Mucosa of descending colon (tissue), 3 donors: ENCODE data around the gene SLC32A1. TPM values are rescaled to one million over a fixed set of nuclear protein-coding genes. Genes with fewer than 3 reads are reported as not detected.

ENCODE experiments used
- ATAC-seq: fragments of 200-7000 bp; cut with Tn5 transposase; one replicate; pipeline ENCODE4 v1.9.1; 2020; ENCODE audit warnings: mild to moderate bottlenecking, moderate library complexity
- DNase-seq, 3 donors: peaks; one replicate each; pipeline ENCODE4 v3.0.0-alpha.2; 2020
- H3K36me3 ChIP-seq: fragments of 200-600 bp; one replicate; pipeline ENCODE4 v1.8.0; 2021; ENCODE audit warnings: low read depth, mild to moderate bottlenecking
- H3K4me1 ChIP-seq: fragments of 200-600 bp; one replicate; pipeline ENCODE4 v1.8.0; 2021; ENCODE audit warnings: low read depth, mild to moderate bottlenecking
- H3K4me3 ChIP-seq: fragments of 200-600 bp; one replicate; pipeline ENCODE4 v1.8.0; 2021; ENCODE audit warnings: mild to moderate bottlenecking
- H3K9me3 ChIP-seq: fragments of 200-600 bp; one replicate; pipeline ENCODE4 v1.8.0; 2021; ENCODE audit warnings: mild to moderate bottlenecking
- CTCF ChIP-seq: fragments of 200-600 bp; IDR thresholded peaks from one replicate; pipeline ENCODE4 v1.8.0; 2022; ENCODE audit warnings: antibody characterized with exemption, mild to moderate bottlenecking
- intact Hi-C, 2 donors: fragments of 100-400 bp; cut with DNase I in 1 of 2; cut with micrococcal nuclease in 1 of 2; formaldehyde crosslinking; loops; one replicate each; pipeline versions ENCODE4 v1.11.0 to v1.11.1; 2022; cut with DNase I, micrococcal nuclease
- total RNA-seq, 3 donors: library from RNA; stranded (reverse); fragmentation: NEBNext Ultra II Directional in 2 of 3; extraction: Animal tissue kit (Norgen Biotek cat#: 25700) in 2 of 3; gene quantifications; one replicate each; pipeline versions ENCODE4 v1.2.1 to v1.2.4, GENCODE V29; 2021 to 2023
- donor health status: DM: no; HTN: no; CAD: no; lungs with moderate emphysema.
- donor health status: DM: no; HTN: no; CAD: no.
- donor health status: DM: no; HTN: yes; CAD: no.

The SLC32A1 gene
- total RNA-seq, 3 donors from 2014 or later = 0.17 TPM; not detected in 2

- Histone ChIP-seq H3K36me3 (no peaks in the 10 kb centered on the region), H3K9me3 (no peaks in the 10 kb centered on the region), H3K4me3 (no peak overlapping the region), H3K4me1 (no peaks in the 10 kb centered on the region)
- no peak for ATAC-seq
- TF ChIP-seq CTCF = no peak
- intact Hi-C loops = no loop called here
- no peak for DNase-seq
These were observed 1.6 kb upstream of the SLC32A1 start for GRCh38 chr20:38722683-38723016.

GRCh38 chr20:38723017-38723847 is 1.1 kb upstream of the SLC32A1 start:
- no peaks in the 10 kb centered on the region for H3K9me3 ChIP-seq
- no peak for TF ChIP-seq CTCF
- intact Hi-C loops = no loop called here
- DNase-seq (no peak), ATAC-seq (no peak)
- no peak overlapping the region for H3K4me3 ChIP-seq
- no peaks in the 10 kb centered on the region for H3K36me3 ChIP-seq
- no peaks in the 10 kb centered on the region for H3K4me1 ChIP-seq

GRCh38 chr20:38724626-38725147 is 401 bp downstream of the SLC32A1 start:
- Histone ChIP-seq H3K4me1 (no peaks in the 10 kb centered on the region), H3K4me3 (no peak overlapping the region), H3K9me3 (no peaks in the 10 kb centered on the region), H3K36me3 (no peaks in the 10 kb centered on the region)
- intact Hi-C loops = no loop called here
- TF ChIP-seq CTCF = no peak
- no peak for ATAC-seq
- DNase-seq = peak in 1 of 3 donors; percentile 45

- Histone ChIP-seq H3K4me3 (no peak overlapping the region), H3K9me3 (no peaks in the 10 kb centered on the region), H3K4me1 (peaks cover 4% of the 10 kb centered on the region), H3K36me3 (no peaks in the 10 kb centered on the region)
- TF ChIP-seq CTCF = no peak
- DNase-seq (no peak), ATAC-seq (no peak)
- intact Hi-C loops = no loop called here
These were observed 1.0 kb downstream of the SLC32A1 start for GRCh38 chr20:38725148-38725901.

- no peak overlapping the region for H3K4me3 ChIP-seq
- peaks cover 11% of the 10 kb centered on the region for H3K4me1 ChIP-seq
- no peak for TF ChIP-seq CTCF
- ATAC-seq (no peak), DNase-seq (peak in 2 of 3 donors; percentile 34 to 45)
- no peaks in the 10 kb centered on the region for H3K9me3 ChIP-seq
- intact Hi-C loops = no loop called here
- H3K36me3 ChIP-seq = no peaks in the 10 kb centered on the region
These were observed 1.9 kb downstream of the SLC32A1 start for GRCh38 chr20:38725931-38726803.
